ENCODE results near the gene TMEM39B.
"Not testable (repeated sequence)": the region's sequence is repeated elsewhere in the genome, so short reads cannot be mapped to it uniquely, and the experiment has no call there.

GRCh38 chr1:32133950-32134280 lies 61.2 kb downstream of the TMEM39B start:
- TF ChIP-seq CTCF (IDR thresholded peaks at IDR 0.05 in 2 of 3, conservative IDR thresholded peaks at IDR 0.05 in 1 of 3; ENCODE audit: borderline replicate concordance in 1 of 3, insufficient read depth in 1 of 3, low read depth in 2 of 3, low read length in 2 of 3); ZNF274 (IDR thresholded peaks at IDR 0.05; ENCODE audit: low read depth, low read length); YY1 (IDR thresholded peaks at IDR 0.05; ENCODE audit: extremely low read depth, insufficient replicate concordance, low read depth, low read length); EGR1 (IDR thresholded peaks at IDR 0.05; ENCODE audit: low read depth); POLR2A (IDR thresholded peaks at IDR 0.05; ENCODE audit: borderline replicate concordance, extremely low read depth, insufficient read depth, insufficient read length); MAX (IDR thresholded peaks at IDR 0.05); ATF3 (IDR thresholded peaks at IDR 0.05); POLR2AphosphoS5 (IDR thresholded peaks at IDR 0.05; ENCODE audit: low read depth, low read length); TCF7L2 (IDR thresholded peaks at IDR 0.05; ENCODE audit: borderline replicate concordance, extremely low read depth, insufficient read depth, insufficient read length); RAD21 (IDR thresholded peaks at IDR 0.05; ENCODE audit: low read depth); EZH2phosphoT487 (IDR thresholded peaks at IDR 0.05; ENCODE audit: borderline replicate concordance); SP1 (IDR thresholded peaks at IDR 0.05; ENCODE audit: low read depth); ZBTB33 (IDR thresholded peaks at IDR 0.05; ENCODE audit: extremely low read depth, insufficient replicate concordance, low read length): not testable (repeated sequence)

Measured in HCT116 (cell line).